ENCODE results near the gene ZNF26. TPM values are rescaled to one million over a fixed set of nuclear protein-coding genes. Genes with fewer than 3 reads are reported as not detected.
A peak's percentile ranks its signal among the peaks of the same experiment; 100 is the strongest.

The ZNF26 gene
- total and polyA plus RNA-seq, 7 experiments from 2014 or later = 12.6 to 38.8 (median 29.9) TPM

- Histone ChIP-seq H3K27ac (ENCODE audit: low read depth, low read length) (no peak overlapping the region), H3K9me3 (ENCODE audit: control insufficient read depth in 2 of 3, low read length in 3 of 3) (peaks cover 46 to 81% (median 70%) of the 10 kb centered on the region in 3 experiments), H3K4me3 (ENCODE audit: low read length) (no peak overlapping the region), H3K27me3 (ENCODE audit: control insufficient read depth in 2 of 2, insufficient read depth in 2 of 2, low read length in 2 of 2) (no peaks in the 10 kb centered on the region), H3K4me1 (ENCODE audit: control insufficient read depth in 2 of 2, insufficient read depth in 2 of 2, low read length in 2 of 2) (no peaks in the 10 kb centered on the region), H3K36me3 (ENCODE audit: control insufficient read depth in 2 of 3, insufficient read depth in 3 of 3, low read length in 3 of 3) (peaks cover 10 to 32% (median 14%) of the 10 kb centered on the region in 3 experiments)
- peaks cover 10 to 90% (median 68%) of the 10 kb centered on the region in 11 donors for H3K9me3 Mint-ChIP-seq
- H3K27ac Mint-ChIP-seq = peak overlapping the region in 4 of 9 donors; percentile 38 to 81 (median 70)
- H3K4me3 Mint-ChIP-seq = peak overlapping the region in 3 of 10 donors; percentile 14 to 27 (median 19)
- no peaks in the 10 kb centered on the region for H3K4me1 Mint-ChIP-seq
- intact Hi-C loops (cut with micrococcal nuclease) = no loop called here
- H3K36me3 Mint-ChIP-seq = peaks cover 25 to 62% (median 53%) of the 10 kb centered on the region in 5 donors
- peak in 1 of 9 donors; percentile 7 for DNase-seq
- no peak for ATAC-seq
- ChIA-PET CTCF (interaction anchor here (0.6 kb wide), 1 partner anchor 60 kb away, joined by 3 read pairs; no protein-coding TSS in a partner anchor), POLR2A (interaction anchor here (0.7 kb wide), 1 partner anchor 70 kb away, joined by 3 read pairs; no protein-coding TSS in a partner anchor)
- no peaks in the 10 kb centered on the region for H3K27me3 Mint-ChIP-seq
Measured at GRCh38 chr12:133057446-133057845, 71.3 kb downstream of the ZNF26 start.

- Mint-ChIP-seq H3K4me3 (peak overlapping the region in 2 of 10 donors; percentile 19 to 27), H3K36me3 (peaks cover 28 to 61% (median 51%) of the 10 kb centered on the region in 5 donors), H3K27me3 (no peaks in the 10 kb centered on the region), H3K9me3 (peaks cover 6 to 90% (median 69%) of the 10 kb centered on the region in 11 donors), H3K4me1 (no peaks in the 10 kb centered on the region), H3K27ac (peak overlapping the region in 4 of 9 donors; percentile 5 to 81 (median 33))
- ATAC-seq (no peak), DNase-seq (no peak)
- CTCF ChIA-PET = no interaction called here
- peaks cover 52 to 81% (median 74%) of the 10 kb centered on the region in 3 experiments for H3K9me3 ChIP-seq (ENCODE audit: control insufficient read depth in 2 of 3, low read length in 3 of 3)
- H3K36me3 ChIP-seq (ENCODE audit: control insufficient read depth in 2 of 3, insufficient read depth in 3 of 3, low read length in 3 of 3) = peaks cover 4 to 22% (median 8%) of the 10 kb centered on the region in 3 experiments
- no peaks in the 10 kb centered on the region for H3K4me1 ChIP-seq (ENCODE audit: control insufficient read depth in 2 of 2, insufficient read depth in 2 of 2, low read length in 2 of 2)
- peak overlapping the region; percentile 38 for H3K4me3 ChIP-seq (ENCODE audit: low read length)
- H3K27me3 ChIP-seq (ENCODE audit: control insufficient read depth in 2 of 2, insufficient read depth in 2 of 2, low read length in 2 of 2) = no peaks in the 10 kb centered on the region
- intact Hi-C loops (cut with micrococcal nuclease) = no loop called here
- POLR2A ChIA-PET = interaction anchor here (0.7 kb wide), 1 partner anchor 69 kb away, joined by 3 read pairs; no protein-coding TSS in a partner anchor
- H3K27ac ChIP-seq (ENCODE audit: low read depth, low read length) = no peak overlapping the region
Measured at GRCh38 chr12:133058203-133059113, 72.3 kb downstream of the ZNF26 start.

GRCh38 chr12:133061954-133062353 lies 75.8 kb downstream of the ZNF26 start:
- no peak overlapping the region for H3K4me3 ChIP-seq (ENCODE audit: low read length)

GRCh38 chr12:133063556-133063955 lies 77.4 kb downstream of the ZNF26 start:
- peaks cover 3 to 96% (median 77%) of the 10 kb centered on the region in 11 donors for H3K9me3 Mint-ChIP-seq
- H3K4me3 Mint-ChIP-seq = no peak overlapping the region
- POLR2A ChIA-PET = interaction anchor here (0.6 kb wide), 1 partner anchor 101 kb away, joined by 8 read pairs; no protein-coding TSS in a partner anchor
- Histone ChIP-seq H3K27me3 (ENCODE audit: control insufficient read depth in 2 of 2, insufficient read depth in 2 of 2, low read length in 2 of 2) (no peaks in the 10 kb centered on the region), H3K4me3 (ENCODE audit: low read length) (peak overlapping the region; percentile 1), H3K36me3 (ENCODE audit: control insufficient read depth in 2 of 3, insufficient read depth in 3 of 3, low read length in 3 of 3) (peaks cover 0 to 4% (median 0%) of the 10 kb centered on the region in 3 experiments), H3K27ac (ENCODE audit: low read depth, low read length) (no peak overlapping the region), H3K4me1 (ENCODE audit: control insufficient read depth in 2 of 2, insufficient read depth in 2 of 2, low read length in 2 of 2) (no peaks in the 10 kb centered on the region), H3K9me3 (ENCODE audit: control insufficient read depth in 2 of 3, low read length in 3 of 3) (peaks cover 43 to 98% (median 83%) of the 10 kb centered on the region in 3 experiments)
- peaks cover 8 to 40% (median 21%) of the 10 kb centered on the region in 5 donors for H3K36me3 Mint-ChIP-seq
- H3K27ac Mint-ChIP-seq = no peak overlapping the region
- DNase-seq (no peak), ATAC-seq (no peak)
- no peaks in the 10 kb centered on the region for H3K4me1 Mint-ChIP-seq
- intact Hi-C loops (cut with micrococcal nuclease) = no loop called here
- CTCF ChIA-PET = no interaction called here
- H3K27me3 Mint-ChIP-seq = no peaks in the 10 kb centered on the region

More at GRCh38 chr12:133061954-133062353, 75.8 kb downstream of the ZNF26 start:
- Mint-ChIP-seq H3K9me3 (peaks cover 3 to 96% (median 79%) of the 10 kb centered on the region in 11 donors), H3K27ac (no peak overlapping the region), H3K4me1 (no peaks in the 10 kb centered on the region), H3K27me3 (no peaks in the 10 kb centered on the region), H3K4me3 (no peak overlapping the region), H3K36me3 (peaks cover 19 to 49% (median 35%) of the 10 kb centered on the region in 5 donors)
- Histone ChIP-seq H3K27me3 (ENCODE audit: control insufficient read depth in 2 of 2, insufficient read depth in 2 of 2, low read length in 2 of 2) (no peaks in the 10 kb centered on the region), H3K27ac (ENCODE audit: low read depth, low read length) (no peak overlapping the region), H3K36me3 (ENCODE audit: control insufficient read depth in 2 of 3, insufficient read depth in 3 of 3, low read length in 3 of 3) (peaks cover 0 to 10% (median 0%) of the 10 kb centered on the region in 3 experiments), H3K4me1 (ENCODE audit: control insufficient read depth in 2 of 2, insufficient read depth in 2 of 2, low read length in 2 of 2) (no peaks in the 10 kb centered on the region), H3K9me3 (ENCODE audit: control insufficient read depth in 2 of 3, low read length in 3 of 3) (peaks cover 59 to 100% (median 94%) of the 10 kb centered on the region in 3 experiments)
- ATAC-seq = no peak
- CTCF ChIA-PET = no interaction called here
- DNase-seq = no peak
- intact Hi-C loops (cut with micrococcal nuclease) = no loop called here
- POLR2A ChIA-PET = no interaction called here

GRCh38 chr12:133073836-133074235 lies 87.7 kb downstream of the ZNF26 start:
- H3K4me1 Mint-ChIP-seq = no peaks in the 10 kb centered on the region
- peaks cover 10 to 92% (median 53%) of the 10 kb centered on the region in 11 donors for H3K9me3 Mint-ChIP-seq
- H3K4me1 ChIP-seq (ENCODE audit: control insufficient read depth in 2 of 2, insufficient read depth in 2 of 2, low read length in 2 of 2) = no peaks in the 10 kb centered on the region
- H3K27ac ChIP-seq (ENCODE audit: low read depth, low read length) = no peak overlapping the region
- DNase-seq (no peak), ATAC-seq (no peak)
- CTCF ChIA-PET = no interaction called here
- no peaks in the 10 kb centered on the region for H3K27me3 ChIP-seq (ENCODE audit: control insufficient read depth in 2 of 2, insufficient read depth in 2 of 2, low read length in 2 of 2)
- H3K27me3 Mint-ChIP-seq = no peaks in the 10 kb centered on the region
- H3K4me3 Mint-ChIP-seq = no peak overlapping the region
- H3K9me3 ChIP-seq (ENCODE audit: control insufficient read depth in 2 of 3, low read length in 3 of 3) = peaks cover 0 to 80% (median 15%) of the 10 kb centered on the region in 3 experiments
- H3K36me3 ChIP-seq (ENCODE audit: control insufficient read depth in 2 of 3, insufficient read depth in 3 of 3, low read length in 3 of 3) = no peaks in the 10 kb centered on the region
- H3K27ac Mint-ChIP-seq = no peak overlapping the region
- no peak overlapping the region for H3K4me3 ChIP-seq (ENCODE audit: low read length)
- intact Hi-C loops (cut with micrococcal nuclease) = no loop called here
- POLR2A ChIA-PET = interaction anchor here (0.6 kb wide), 1 partner anchor 36 kb away, joined by 3 read pairs; no protein-coding TSS in a partner anchor
- H3K36me3 Mint-ChIP-seq = peaks cover 4 to 33% (median 10%) of the 10 kb centered on the region in 5 donors
